ENCODE measurements around the gene AKT1S1.

GRCh38 chr19:49875857-49876421 is 1.2 kb downstream of the AKT1S1 start:
- TF ChIP-seq, protein P1, sequence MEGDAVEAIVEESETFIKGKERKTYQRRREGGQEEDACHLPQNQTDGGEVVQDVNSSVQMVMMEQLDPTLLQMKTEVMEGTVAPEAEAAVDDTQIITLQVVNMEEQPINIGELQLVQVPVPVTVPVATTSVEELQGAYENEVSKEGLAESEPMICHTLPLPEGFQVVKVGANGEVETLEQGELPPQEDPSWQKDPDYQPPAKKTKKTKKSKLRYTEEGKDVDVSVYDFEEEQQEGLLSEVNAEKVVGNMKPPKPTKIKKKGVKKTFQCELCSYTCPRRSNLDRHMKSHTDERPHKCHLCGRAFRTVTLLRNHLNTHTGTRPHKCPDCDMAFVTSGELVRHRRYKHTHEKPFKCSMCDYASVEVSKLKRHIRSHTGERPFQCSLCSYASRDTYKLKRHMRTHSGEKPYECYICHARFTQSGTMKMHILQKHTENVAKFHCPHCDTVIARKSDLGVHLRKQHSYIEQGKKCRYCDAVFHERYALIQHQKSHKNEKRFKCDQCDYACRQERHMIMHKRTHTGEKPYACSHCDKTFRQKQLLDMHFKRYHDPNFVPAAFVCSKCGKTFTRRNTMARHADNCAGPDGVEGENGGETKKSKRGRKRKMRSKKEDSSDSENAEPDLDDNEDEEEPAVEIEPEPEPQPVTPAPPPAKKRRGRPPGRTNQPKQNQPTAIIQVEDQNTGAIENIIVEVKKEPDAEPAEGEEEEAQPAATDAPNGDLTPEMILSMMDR (IDR thresholded peaks at IDR 0.05 in 4 of 5, conservative IDR thresholded peaks at IDR 0.05 in 1 of 5): no peak
- TF ChIP-seq POLR2A (IDR thresholded peaks at IDR 0.05): no peak
